Measurements from ENCODE around the gene SNX8.

Gene SNX8

GRCh38 chr7:2259480-2259879 lies 54.8 kb downstream of the SNX8 start:
- DNase-seq, result no peak

GRCh38 chr7:2258661-2259365 lies 55.4 kb downstream of the SNX8 start:
- peak in 1 of 2 donors; percentile 50 for DNase-seq

- no peak for DNase-seq
These were observed 56.6 kb downstream of the SNX8 start for GRCh38 chr7:2257651-2258050.

- DNase-seq, result no peak
These were observed 57.1 kb downstream of the SNX8 start for GRCh38 chr7:2257046-2257551.

- DNase-seq, result no peak
These were observed 57.8 kb downstream of the SNX8 start for GRCh38 chr7:2256306-2257045.

- no peak for DNase-seq
These were observed 58.8 kb downstream of the SNX8 start for GRCh38 chr7:2255145-2256139.

GRCh38 chr7:2254429-2255144 lies 59.7 kb downstream of the SNX8 start:
- DNase-seq, result no peak

- DNase-seq, result no peak
These were observed 60.6 kb downstream of the SNX8 start for GRCh38 chr7:2253525-2254244.

- no peak for DNase-seq
These were observed 61.2 kb downstream of the SNX8 start for GRCh38 chr7:2253021-2253420.

- DNase-seq, result no peak
These were observed 62.1 kb downstream of the SNX8 start for GRCh38 chr7:2251841-2252771.

- DNase-seq, result no peak
These were observed 62.9 kb downstream of the SNX8 start for GRCh38 chr7:2251381-2251780.

- no peak for DNase-seq
These were observed 64.4 kb downstream of the SNX8 start for GRCh38 chr7:2249744-2250323.

GRCh38 chr7:2248984-2249694 lies 65.1 kb downstream of the SNX8 start:
- peak; percentile 31 to 32 for DNase-seq

GRCh38 chr7:2247141-2247995 lies 66.9 kb downstream of the SNX8 start:
- no peak for DNase-seq

- DNase-seq, result no peak
These were observed 68.2 kb downstream of the SNX8 start for GRCh38 chr7:2245883-2246675.

- no peak for DNase-seq
These were observed 69.7 kb downstream of the SNX8 start for GRCh38 chr7:2244404-2244995.

- no peak for DNase-seq
These were observed 70.8 kb downstream of the SNX8 start for GRCh38 chr7:2243458-2243857.

Measured in CD4-positive, alpha-beta T cell treated with Interleukin-1 beta for 1 hour (primary cell).